T-helper 2 cell (primary cell): ENCODE results near the gene TCTA.

Source experiments
- DNase-seq, 5 experiments: peaks; one replicate each; pipeline versions ENCODE4 v3.0.0 to v3.0.0-alpha.2; 2012 to 2022

Gene TCTA

GRCh38 chr3:49410846-49411534, 1.2 kb upstream of the TCTA start:
- no peak for DNase-seq

- peak in 4 of 5 experiments; percentile 27 to 66 (median 38) for DNase-seq
These were observed 672 bp upstream of the TCTA start for GRCh38 chr3:49411535-49411967.

GRCh38 chr3:49412632-49413337, 562 bp downstream of the TCTA start:
- no peak for DNase-seq

DNA sequence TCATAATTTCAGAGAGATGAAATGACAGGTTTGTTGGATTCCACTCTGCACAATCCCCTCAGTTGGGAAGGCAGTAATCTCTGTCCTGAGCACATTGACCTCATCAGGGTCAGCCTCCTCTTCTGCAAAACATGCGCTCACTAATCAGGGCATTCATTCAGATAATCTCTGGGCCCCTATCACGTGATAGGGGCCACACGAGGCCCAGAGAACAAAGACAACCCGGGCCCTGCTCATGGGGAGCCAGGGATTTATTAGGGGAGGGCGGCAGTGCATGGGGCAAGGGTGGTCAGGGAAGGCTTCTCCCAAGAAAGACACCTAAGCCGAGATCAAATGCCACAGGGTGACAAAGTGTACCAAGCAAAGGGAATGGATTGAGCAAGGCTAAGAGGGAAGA, 1.1 kb downstream of the TCTA start:
- no peak for DNase-seq

GRCh38 chr3:49414753-49415152, 2.5 kb downstream of the TCTA start:
- no peak for DNase-seq

GRCh38 chr3:49415931-49416601, 3.8 kb downstream of the TCTA start:
- peak; percentile 24 to 93 (median 60) for DNase-seq

- DNase-seq: no peak
These were observed 4.6 kb downstream of the TCTA start for GRCh38 chr3:49416867-49417266.

DNA sequence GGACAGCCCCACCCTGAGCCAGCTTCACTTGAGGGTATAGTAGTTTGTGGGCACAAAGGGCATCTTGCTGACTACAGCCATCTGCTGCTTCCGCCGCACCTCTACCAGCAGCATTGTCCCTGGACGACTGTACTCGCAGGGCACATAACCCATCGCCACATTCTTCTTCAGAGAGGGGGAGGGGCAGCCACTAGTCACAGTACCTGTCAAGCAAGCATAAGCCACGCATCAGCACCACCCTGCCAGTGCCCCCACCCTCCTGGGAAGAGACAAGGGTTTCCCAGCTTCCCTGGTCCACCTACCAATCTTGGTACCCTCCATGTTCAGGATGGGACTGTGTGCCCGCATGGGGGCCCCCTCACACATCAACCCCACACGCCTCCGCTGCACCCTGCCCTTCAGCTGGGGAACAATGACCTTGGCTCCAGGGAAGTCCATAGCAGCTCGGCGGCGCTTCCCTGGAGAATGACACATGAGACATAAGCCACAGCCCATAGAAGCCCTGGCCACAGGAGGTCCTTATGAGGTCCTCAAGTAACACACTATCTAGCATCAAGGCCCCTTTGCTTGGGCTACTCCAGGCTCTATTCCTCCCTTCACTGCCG, 5.4 kb downstream of the TCTA start:
- DNase-seq: no peak

GRCh38 chr3:49421890-49422378, 9.7 kb downstream of the TCTA start:
- no peak for DNase-seq

DNA sequence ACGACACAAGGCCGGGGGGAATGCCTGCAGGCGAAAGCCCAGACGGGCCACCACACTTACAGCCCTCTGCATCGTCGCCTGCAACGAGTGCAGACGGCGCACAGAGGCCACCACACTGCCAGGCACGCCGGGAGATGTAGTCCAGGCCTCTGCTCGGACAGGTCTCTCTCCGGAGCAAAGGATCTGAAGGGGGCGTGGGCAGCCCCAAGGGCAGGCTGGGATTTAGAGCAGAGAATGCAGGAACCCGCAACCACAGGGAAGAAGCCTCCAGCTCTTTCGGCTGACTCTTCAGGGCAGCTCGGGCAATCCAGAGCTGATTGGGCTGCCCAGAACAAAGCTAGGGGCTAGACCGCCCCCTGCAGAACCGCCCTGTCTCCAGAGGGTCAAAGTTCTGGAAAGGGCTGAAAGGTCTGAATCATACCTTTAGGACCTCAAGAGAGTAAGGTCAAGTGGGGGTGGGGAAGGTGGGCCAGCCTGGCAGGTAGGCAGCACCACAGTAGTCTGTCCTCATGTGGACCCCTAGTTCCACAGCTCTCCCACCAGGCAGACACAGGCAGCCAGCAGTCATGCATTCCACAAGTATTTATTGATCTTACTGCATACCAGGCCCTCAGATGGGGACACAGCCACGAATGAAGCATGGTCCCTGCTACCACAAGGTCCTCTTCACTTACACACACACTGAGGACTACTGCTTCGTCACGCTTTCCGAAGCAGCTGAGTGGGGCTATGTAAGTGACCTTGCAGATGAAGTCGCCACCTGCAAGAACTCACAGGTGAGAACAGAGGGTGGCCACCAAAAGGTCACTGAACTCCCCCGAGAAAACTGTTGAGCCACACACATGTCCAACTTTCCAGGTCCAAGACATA, 10.4 kb downstream of the TCTA start, which contains the start of gene AMT:
Gene AMT (minus strand): TSS at position 95 of the 870 bp plus-strand sequence. CDS start 23 bp downstream, at position 72.
- DNase-seq: no peak

DNA sequence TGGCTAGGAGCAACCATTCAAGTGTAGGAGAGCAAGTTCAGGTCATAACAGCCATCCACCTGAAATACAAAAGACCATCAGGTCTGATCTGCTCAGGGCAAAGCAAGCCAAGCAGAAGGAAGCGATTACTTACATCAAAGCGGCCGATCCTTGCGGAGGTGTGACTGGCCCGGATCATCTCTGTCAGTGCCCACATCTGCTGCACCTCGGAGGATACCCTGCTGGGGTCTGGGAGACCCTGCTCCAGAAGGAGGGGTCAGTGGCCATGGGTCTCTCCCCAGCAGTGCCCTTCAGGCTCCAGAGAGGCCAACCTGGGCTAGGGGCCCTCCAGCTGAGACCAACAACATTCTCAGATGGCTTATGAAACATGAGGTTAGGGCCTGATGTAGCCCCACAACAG, 12.6 kb downstream of the TCTA start:
- DNase-seq: no peak

DNA sequence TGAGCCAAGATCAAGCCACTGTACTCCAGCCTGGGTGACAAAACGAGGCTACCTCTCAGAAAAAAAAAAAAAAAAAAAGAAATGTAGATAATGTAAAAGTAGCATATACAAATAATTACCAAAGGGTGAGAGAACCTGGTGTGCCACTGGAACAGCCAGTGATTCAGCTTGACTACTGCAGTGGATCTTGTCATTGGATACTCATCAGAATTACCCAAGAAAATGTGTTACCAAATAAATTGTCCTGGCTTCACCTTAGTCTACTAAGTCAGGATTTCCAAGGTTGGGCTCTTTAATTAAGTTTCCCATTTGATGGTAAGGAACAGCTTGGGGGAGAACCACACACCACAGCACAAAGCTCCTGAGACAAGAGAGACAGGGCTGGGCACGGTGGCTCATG, 15.4 kb downstream of the TCTA start:
- DNase-seq: no peak

DNA sequence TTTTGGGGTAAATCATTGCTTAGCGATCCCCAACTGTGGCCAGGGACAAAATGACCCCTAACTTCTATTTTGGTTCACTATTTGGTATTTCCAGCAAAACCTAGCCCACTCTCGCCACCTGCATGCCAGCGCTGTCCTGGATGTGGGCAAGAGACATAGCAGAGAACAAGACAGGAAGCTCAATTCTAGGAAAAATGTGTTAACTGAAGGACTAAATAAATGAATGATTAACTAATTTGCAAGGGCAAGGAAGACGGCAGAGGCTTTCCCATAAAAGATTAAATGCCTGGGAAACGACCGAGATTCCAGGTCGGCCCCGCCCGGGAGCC, 16.5 kb downstream of the TCTA start:
- peak in 1 of 5 experiments; percentile 27 for DNase-seq

DNA sequence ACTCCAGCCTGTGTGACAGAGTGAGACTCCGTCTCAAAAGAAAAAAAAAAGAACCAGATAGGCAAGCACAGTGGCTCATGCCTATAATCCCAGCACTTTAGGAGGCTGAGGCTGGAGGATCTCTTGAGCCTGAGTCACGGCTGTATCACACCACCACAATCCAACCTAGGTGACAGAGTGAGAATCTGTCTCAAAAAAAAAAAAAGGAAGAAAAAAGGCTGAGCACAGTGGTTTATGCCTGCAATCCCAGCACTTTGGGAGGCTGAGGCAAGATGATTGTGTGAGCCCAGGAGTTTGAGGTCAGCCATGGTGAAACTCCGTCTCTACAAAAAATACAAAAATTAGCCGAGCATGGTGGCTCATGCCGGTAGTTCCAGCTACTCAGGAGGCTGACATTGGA, 22.5 kb downstream of the TCTA start:
- no peak for DNase-seq

- no peak for DNase-seq
These were observed 33.2 kb downstream of the TCTA start for GRCh38 chr3:49445391-49445790.

GRCh38 chr3:49453621-49454020, 41.4 kb downstream of the TCTA start:
- no peak for DNase-seq

DNA sequence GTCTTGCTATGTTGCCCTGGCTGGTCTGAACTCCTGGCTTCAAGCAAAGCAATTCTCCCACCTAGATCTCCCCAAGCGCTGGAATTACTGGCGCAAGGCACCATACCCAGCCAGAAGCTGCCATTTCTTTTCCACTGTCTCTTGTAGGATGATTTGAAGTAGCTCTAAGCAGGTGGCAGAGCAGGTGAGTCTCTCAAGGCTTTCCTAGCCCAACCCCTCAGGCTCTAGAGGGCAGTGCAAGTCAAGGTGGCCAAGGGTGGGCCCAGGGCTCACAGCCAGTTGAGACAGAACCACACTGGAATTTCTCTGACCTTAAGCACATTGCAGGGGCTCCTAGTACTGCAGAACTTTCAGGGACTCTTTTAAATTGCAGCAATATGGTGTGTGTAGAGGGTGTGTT, 42.2 kb downstream of the TCTA start:
- DNase-seq: no peak

- no peak for DNase-seq
These were observed 42.9 kb downstream of the TCTA start for GRCh38 chr3:49454898-49455681.

- no peak for DNase-seq
These were observed 44.2 kb downstream of the TCTA start for GRCh38 chr3:49456466-49456865.

DNA sequence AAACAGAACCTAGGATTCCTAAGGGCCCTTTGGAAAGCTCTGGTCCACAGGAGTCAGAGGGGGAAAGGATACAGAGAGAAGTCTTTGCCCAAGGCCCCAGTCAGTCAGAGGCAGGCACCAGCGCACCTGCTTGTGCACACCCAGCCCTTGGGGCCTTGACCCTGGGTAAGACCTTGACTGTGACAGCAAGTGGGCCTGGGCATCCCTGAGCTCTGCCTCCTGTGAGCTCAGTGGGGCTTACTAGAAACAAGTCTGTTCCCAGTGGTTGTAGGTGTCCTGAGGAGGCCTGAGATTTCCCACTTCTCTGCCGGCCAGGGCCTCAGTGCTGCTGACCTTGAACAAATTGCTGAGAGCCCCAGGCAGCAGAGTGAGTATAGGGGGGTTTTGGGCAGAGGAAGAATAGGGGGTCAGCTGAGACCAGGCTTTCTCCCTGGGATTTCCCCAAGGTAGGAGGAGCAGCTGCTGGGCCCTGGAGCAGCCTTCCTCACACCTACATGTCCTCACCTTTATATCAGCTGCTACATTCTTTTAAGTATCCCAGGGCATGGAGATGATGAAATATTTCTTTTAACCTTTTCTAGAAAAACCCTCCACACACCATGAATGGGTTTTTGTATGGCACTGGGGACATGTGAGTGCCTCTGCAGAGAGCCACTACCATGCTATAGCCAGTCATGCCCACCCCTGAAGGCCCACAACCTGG, 48.1 kb downstream of the TCTA start:
- no peak for DNase-seq

DNA sequence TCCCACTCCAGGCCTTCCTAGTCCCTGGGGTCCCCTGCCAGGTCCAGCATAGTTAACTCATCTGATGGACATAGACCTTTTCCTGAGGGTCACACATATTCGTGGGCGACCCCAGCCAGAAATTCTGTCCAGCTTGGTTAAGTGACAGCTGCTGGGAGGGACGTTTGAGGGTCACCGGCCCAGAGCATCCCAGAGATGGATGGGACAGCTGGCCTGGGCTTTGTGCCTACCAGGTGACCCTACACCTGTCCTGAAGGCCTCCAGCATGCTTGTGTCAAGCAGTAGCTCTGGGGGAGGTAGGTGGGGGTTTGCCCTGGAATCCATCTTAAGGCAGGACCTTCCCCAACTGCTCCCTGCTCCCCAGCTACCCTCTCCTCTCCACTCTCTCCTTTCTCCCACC, 48.7 kb downstream of the TCTA start:
- no peak for DNase-seq
